ENCODE data around the gene TXNDC12. TPM values are rescaled to one million over a fixed set of nuclear protein-coding genes. Genes with fewer than 3 reads are reported as not detected.

The TXNDC12 gene
- total RNA-seq, 1 donor from 2014 or later: 21.2 TPM

Other genes starting within 250 kb of the TXNDC12 start
- gene NRDC, start 176.5 kb downstream of the TXNDC12 start, total RNA-seq: 146 TPM
- not detected for gene RAB3B, start 64.5 kb downstream of the TXNDC12 start, total RNA-seq
- 3.1 TPM for gene KTI12, start 21.4 kb downstream of the TXNDC12 start, total RNA-seq
- 25.5 TPM for gene BTF3L4, start 1.1 kb upstream of the TXNDC12 start, total RNA-seq
- gene ZFYVE9, start 86.9 kb upstream of the TXNDC12 start, total RNA-seq: 18.0 TPM

Data from Right ventricle myocardium inferior (tissue), 1 donor.